Keratinocyte (primary cell): ENCODE measurements around the gene CACNG7.

Experiments used
- CTCF ChIP-seq, 3 experiments: IDR thresholded peaks in 1 of 3; conservative IDR thresholded peaks in 1 of 3; optimal IDR thresholded peaks in 1 of 3; 2 replicates in 2 of 3; 3 replicates in 1 of 3; pipeline versions ENCODE3 to v1.5.1; 2011; ENCODE audit warnings: low read length in 3 of 3, mild to moderate bottlenecking in 3 of 3, moderate library complexity in 2 of 3, control low read depth in 1 of 3, inconsistent platforms in 1 of 3; ENCODE audit not compliant: insufficient read depth in 2 of 3; ENCODE audit errors: extremely low read depth in 1 of 3
- EZH2 ChIP-seq: IDR thresholded peaks from one replicate; pipeline ENCODE4 v1.6.1; 2012; ENCODE audit warnings: inconsistent platforms, mild to moderate bottlenecking, low read length, moderate library complexity

- TF ChIP-seq CTCF (optimal IDR thresholded peaks at IDR 0.05 in 1 of 3, IDR thresholded peaks at IDR 0.05 in 1 of 3, conservative IDR thresholded peaks at IDR 0.05 in 1 of 3; ENCODE audit: extremely low read depth in 1 of 3, insufficient read depth in 2 of 3, low read length in 3 of 3) (no peak), EZH2 (no peak)
Observed at GRCh38 chr19:53874606-53874990, 34.5 kb upstream of the CACNG7 start.
